Measurements from ENCODE around the gene PRCC. TPM values are rescaled to one million over a fixed set of nuclear protein-coding genes. Genes with fewer than 3 reads are reported as not detected.

The PRCC gene, protein sequence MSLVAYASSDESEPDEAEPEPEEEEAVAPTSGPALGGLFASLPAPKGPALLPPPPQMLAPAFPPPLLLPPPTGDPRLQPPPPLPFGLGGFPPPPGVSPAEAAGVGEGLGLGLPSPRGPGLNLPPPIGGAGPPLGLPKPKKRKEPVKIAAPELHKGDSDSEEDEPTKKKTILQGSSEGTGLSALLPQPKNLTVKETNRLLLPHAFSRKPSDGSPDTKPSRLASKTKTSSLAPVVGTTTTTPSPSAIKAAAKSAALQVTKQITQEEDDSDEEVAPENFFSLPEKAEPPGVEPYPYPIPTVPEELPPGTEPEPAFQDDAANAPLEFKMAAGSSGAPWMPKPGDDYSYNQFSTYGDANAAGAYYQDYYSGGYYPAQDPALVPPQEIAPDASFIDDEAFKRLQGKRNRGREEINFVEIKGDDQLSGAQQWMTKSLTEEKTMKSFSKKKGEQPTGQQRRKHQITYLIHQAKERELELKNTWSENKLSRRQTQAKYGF
- 10 to 100 TPM; 22.7 to 71.9 (median 29.1) TPM for total RNA-seq

DNA sequence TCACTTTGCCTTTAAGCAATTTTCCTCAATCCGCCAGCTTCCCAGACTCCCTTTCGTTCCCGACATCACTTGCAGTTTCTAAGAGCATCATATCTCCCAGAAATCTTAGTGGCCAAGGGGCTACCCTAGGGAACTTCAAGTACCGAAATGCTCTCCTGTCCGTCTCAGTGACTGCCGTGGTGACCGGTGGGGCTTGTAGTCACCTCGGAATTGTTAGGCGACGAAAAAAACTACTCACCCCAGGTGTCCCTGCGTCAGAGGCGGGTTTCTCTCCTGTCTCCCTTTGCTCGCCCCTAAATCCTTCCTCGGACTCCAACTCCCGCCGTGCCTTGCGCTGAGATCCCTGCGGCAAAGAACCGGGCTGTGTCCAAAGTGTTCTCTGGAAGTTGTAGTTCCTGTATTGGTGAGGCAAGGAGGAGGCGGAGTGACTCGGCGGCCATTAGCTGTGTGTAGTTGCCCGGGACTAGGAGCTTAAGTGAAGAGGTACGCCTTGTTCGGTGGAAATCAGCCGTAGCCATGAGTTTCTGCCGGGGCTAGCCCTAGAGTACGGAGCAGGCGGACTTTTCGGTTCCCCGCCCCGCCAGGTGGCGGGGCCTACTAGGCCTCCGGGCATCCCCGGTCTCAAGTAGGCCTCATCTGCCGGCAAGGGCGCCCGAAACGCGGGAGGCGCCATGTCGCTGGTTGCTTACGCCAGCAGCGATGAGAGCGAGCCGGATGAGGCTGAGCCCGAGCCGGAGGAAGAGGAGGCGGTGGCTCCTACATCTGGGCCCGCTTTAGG is at the start of gene PRCC:
Gene PRCC (plus strand): TSS at position 435 of the 778 bp plus-strand sequence. CDS start 237 bp downstream, at position 672.
- no peaks in the 10 kb centered on the region for H3K27me3 ChIP-seq
- peaks cover 6 to 13% of the 10 kb centered on the region in 2 donors for H3K4me1 ChIP-seq
- peak within 1 kb of the TSS; percentile 93 to 96 for H3K27ac ChIP-seq
- peak within 1 kb of the TSS; percentile 89 to 90 for H3K4me3 ChIP-seq
- peak; percentile 98 to 99 for DNase-seq
- H3K9me3 ChIP-seq, result no peaks in the 10 kb centered on the region
- intact Hi-C loops (cut with DNase I; ENCODE audit: low total_unique reads), result no loop called here
- H3K36me3 ChIP-seq, result no peaks in the 10 kb centered on the region
- TF ChIP-seq POLR2A (IDR thresholded peaks at IDR 0.05), result peak; percentile 55 to 58
- peak in 1 of 4 experiments; percentile 35 for TF ChIP-seq CTCF (IDR thresholded peaks at IDR 0.05)

- intact Hi-C loops (cut with DNase I; ENCODE audit: low total_unique reads), result loop anchor here (10.0 kb wide), 1 partner anchor 46 kb away; the partner anchor contains the start of gene NES
Observed at GRCh38 chr1:156721131-156721530, 46.2 kb upstream of the PRCC start.

GRCh38 chr1:156721535-156721934 is 45.8 kb upstream of the PRCC start:
- no peaks in the 10 kb centered on the region for H3K36me3 ChIP-seq
- H3K9me3 ChIP-seq, result no peaks in the 10 kb centered on the region
- intact Hi-C loops (cut with DNase I; ENCODE audit: low total_unique reads), result loop anchor here (10.0 kb wide), 1 partner anchor 47 kb away; the partner anchor contains the start of gene NES
- no peak overlapping the region for H3K27ac ChIP-seq
- no peak for DNase-seq
- peaks cover 3 to 5% of the 10 kb centered on the region in 2 donors for H3K4me1 ChIP-seq
- TF ChIP-seq POLR2A (IDR thresholded peaks at IDR 0.05) (no peak), CTCF (IDR thresholded peaks at IDR 0.05) (no peak)
- H3K27me3 ChIP-seq, result no peaks in the 10 kb centered on the region
- no peak overlapping the region for H3K4me3 ChIP-seq

More at GRCh38 chr1:156721131-156721530, 46.2 kb upstream of the PRCC start:
- H3K36me3 ChIP-seq, result no peaks in the 10 kb centered on the region
- no peak overlapping the region for H3K4me3 ChIP-seq
- peaks cover 1 to 2% of the 10 kb centered on the region in 2 donors for H3K4me1 ChIP-seq
- DNase-seq, result no peak
- H3K27ac ChIP-seq, result no peak overlapping the region
- TF ChIP-seq CTCF (IDR thresholded peaks at IDR 0.05) (no peak), POLR2A (IDR thresholded peaks at IDR 0.05) (no peak)
- no peaks in the 10 kb centered on the region for H3K27me3 ChIP-seq
- H3K9me3 ChIP-seq, result no peaks in the 10 kb centered on the region

- Histone ChIP-seq H3K4me1 (peaks cover 15% of the 10 kb centered on the region in 2 donors), H3K27me3 (no peaks in the 10 kb centered on the region), H3K9me3 (no peaks in the 10 kb centered on the region), H3K36me3 (no peaks in the 10 kb centered on the region), H3K27ac (peak overlapping the region in 1 of 2 donors; percentile 28), H3K4me3 (peak overlapping the region; percentile 12 to 17)
- TF ChIP-seq CTCF (IDR thresholded peaks at IDR 0.05) (peak; percentile 96 to 97 (median 96)), POLR2A (IDR thresholded peaks at IDR 0.05) (peak in 1 of 2 donors; percentile 9)
- intact Hi-C loops (cut with DNase I; ENCODE audit: low total_unique reads), result loop anchor here (2.0 to 10.0 kb wide), 2 partner anchors 35 to 51 kb away; partner anchors contain the start of gene NES
- DNase-seq, result peak; percentile 88 to 89
Observed at GRCh38 chr1:156725683-156726280, 41.6 kb upstream of the PRCC start.

Data from uterus (tissue), 4 donors.